Kasumi-1 (cell line): ENCODE measurements around the gene STX18.
"Not testable (repeated sequence)": the region's sequence is repeated elsewhere in the genome, so short reads cannot be mapped to it uniquely, and the experiment has no call there.

Source experiments
- DNase-seq, 2 experiments: peaks; one replicate each; lab custom pipeline; 2025; lab: John Stamatoyannopoulos, UW

STX18 gene

DNA sequence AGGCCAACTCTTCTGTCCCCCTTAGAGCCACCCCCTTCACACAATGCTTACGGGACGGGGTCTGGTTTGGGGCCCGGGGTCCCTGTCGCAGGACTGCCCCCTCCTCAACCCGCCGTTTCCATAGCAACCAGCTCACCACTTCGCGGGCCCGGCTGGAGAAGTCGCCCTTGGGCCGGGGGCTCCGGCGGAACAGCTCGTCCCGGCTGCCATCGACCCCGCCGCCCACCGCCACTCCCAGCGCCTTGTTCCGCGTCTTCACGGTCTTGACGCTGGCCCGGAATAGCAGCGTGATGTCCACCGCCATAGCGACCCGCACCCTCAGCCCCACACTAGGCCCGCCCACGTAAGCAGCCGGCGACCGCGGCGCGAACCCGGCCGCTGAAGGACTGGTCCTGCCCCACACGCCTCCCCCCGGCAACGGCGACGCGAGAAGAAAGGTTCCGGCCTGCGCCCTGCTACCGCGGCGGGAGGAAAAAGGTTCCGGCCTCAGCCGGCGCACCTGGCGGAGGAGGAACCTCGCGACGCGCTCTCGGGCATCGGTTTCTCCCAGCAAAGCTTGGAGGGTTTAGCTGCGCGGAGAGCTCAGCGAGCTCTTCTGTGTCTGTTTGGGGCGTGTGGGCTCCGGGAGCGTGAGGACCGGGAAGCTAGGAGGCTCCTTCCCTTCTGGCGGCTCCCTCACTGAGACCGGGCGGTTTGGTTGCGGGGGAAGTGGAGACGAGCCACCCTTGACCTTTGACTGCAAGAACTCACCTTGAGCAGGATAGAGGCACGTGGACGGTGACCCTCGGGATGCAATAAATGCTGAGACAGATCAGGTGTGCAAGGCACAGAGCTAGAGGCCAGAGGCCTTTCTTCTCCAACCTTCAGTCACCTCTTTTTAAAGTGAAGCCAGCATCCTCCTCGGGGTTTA is at the start of gene STX18:
Gene STX18, minus strand, starts transcription at position 388 of the 910 bp plus-strand sequence. Its CDS starts 84 bp downstream, at position 304.
- DNase-seq, result peak; percentile 71 to 76

DNA sequence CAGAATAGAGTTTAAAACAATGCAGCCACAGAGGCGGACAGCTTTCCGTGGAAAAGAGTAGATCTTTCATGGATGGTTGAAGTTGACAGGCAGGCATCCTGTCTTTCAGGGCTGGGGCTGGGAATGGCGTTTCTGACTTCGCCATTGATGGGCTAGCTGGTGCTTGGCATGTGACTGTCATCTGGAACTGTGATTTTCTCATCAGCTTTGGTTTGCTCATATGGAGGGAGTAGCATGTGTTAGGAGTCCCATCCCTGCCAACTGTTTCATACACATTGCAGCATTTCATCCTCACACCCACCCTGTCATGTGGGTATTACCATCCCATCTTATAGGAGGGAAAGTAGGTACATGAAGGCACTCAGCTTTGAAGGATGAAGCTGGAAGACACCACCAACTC is 49.2 kb upstream of the STX18 start:
- DNase-seq, result no peak

- no peak for DNase-seq
These were observed 48.7 kb upstream of the STX18 start for GRCh38 chr4:4590546-4590945.

DNA sequence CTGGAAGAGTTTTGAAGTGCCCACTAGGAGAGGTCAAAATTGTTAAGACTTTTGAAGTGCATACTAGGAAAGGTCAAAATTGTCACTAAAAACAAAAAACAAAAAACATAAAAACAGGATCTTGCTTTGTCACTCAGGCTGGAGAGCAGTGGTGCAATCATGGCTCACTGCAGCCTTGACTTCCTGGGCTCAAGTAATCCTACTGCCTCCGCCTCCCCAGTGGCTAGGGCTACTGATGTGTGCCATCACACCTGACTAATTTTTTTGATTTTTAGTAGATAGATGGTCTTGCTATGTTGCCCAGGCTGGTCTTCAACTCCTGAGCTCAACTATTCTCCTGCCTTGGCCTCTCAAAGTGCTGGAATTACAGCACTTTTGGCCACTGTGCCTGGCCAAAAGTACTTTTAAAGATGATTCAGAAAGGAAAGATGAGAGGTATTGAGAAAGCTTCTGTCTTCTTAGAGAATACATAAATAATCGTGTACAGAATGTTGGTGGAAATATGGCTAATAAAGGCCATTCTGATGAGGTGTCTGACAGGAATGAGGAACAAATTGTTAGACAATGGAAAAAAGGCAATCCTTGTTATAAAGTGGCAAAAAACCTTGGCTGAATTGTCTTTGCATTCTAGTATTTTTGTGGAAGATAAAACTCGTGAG is 43.3 kb upstream of the STX18 start:
- no peak for DNase-seq

DNA sequence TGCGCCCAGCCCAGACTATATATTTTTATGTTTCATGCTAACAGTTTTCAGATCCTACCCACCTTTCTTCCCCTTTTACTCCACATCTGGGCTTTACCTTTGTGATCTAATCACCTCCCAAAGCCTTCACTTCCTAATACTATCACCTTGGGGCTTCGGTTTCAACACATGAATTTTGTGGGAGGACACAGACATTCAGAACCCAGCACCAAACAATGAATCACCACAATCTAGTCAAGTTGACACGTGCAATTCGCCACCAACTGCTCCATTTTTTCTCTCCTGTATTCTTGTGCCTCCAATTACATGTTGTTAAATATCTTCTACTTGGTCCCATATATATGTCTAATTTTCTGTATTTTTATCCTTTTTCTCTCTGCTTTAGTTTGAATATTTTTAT is 41.8 kb upstream of the STX18 start:
- DNase-seq, result no peak

DNA sequence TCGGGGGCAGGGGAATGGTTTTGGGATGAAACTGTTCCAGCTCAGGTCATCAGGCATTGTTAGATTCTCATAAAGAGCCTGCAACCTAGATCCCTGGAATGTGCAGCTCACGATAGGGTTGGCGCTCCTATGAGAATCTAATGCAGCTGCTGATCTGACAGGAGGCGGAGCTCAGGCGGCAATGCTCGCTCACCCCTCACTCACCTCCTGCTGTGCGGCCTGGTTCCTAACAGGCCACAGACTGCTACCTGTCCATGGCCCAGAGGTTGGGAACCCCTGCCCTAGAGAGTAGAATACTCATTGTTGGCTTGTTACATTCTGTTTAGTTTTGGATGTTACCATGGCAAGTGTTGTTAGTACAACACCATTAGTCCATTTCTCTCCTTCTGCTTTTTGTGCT is 40.8 kb upstream of the STX18 start:
- no peak for DNase-seq

- DNase-seq, result no peak
These were observed 38.6 kb upstream of the STX18 start for GRCh38 chr4:4580494-4580893.

DNA sequence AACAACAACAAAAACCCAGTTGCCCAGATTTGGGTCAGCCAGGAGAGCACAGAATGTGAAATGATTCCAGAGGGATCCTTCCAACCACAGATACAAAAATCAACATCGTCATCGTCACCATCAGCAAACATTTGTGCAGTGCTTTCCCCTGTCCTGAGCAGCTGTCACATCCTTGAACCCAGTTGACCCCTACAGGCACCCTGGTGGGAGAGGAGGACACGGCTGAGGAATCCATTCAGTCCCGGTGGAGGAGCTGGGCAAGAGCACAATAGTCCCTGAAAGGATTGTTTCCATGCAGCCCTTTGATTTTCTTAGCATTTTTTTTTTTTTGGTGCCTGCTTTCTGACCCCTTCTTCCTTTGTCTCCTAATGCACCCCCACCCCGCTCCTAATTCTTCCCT is 37.1 kb upstream of the STX18 start:
- no peak for DNase-seq

DNA sequence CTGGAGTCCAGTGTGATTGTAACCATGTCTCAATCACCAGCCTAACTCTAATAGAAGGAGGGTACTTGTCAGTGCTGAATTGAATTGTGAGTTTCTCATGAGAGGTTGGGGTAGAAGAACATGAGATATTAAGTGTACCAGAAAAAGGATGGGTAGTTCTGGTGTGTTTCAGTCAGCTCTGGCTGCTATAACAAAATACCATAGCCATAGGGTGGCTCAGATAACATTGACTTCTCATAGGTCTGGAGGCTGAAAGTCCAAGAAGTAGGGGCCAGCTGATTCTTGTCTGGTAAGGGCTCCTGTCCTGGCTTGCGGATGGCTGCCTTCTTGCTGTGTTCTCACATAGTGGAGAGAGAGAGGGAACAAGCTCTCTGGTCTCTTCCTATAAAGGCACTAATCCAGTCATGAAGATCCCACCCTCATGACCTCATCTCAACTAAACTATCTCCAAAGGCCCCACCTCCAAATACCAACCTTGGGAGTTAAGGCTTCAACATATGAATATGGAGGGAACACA is 35.6 kb upstream of the STX18 start:
- no peak for DNase-seq

GRCh38 chr4:4575284-4576211 is 33.7 kb upstream of the STX18 start:
- DNase-seq, result peak; percentile 54 to 58

GRCh38 chr4:4574792-4575191 is 32.9 kb upstream of the STX18 start:
- no peak for DNase-seq

DNA sequence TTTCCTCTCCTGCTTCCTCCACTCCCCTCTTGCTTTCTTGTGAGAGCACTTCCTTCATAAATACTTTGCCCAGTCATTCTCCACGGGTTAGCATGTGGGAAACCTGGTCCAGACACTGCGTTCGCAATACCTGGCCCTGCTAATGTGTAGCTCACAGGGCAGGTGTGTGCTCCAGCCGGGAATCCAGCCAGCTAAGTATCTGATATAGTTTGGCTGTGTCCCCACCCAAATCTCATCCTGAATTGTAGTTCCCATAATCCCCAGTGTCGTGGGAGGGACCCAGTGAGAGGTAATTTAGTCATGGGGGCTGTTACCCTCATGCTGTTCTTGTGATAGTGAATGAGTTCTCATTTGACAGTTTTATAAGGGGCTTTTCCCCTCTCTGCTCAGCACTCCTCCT is 32.2 kb upstream of the STX18 start:
- DNase-seq, result no peak

- no peak for DNase-seq
These were observed 31.0 kb upstream of the STX18 start for GRCh38 chr4:4572821-4573220.

DNA sequence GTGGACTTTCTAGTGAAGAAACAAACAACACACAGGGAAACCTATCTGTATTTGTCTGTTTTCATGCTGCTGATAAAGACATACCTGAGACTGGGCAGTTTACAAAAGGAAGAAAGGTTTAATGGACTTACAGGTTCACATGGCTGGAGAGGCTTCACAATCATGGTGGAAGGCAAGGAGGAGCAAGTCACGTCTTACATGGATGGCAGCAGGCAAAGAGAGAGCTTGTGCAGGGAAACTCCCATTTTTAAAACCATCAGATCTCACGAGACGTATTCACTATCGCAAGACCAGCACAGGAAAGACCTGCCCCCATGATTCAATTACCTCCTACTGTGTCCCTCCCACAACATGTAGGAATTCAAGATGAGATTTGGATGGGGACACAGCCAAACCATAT is 28.0 kb upstream of the STX18 start:
- not testable (repeated sequence) for DNase-seq

GRCh38 chr4:4568806-4569427 is 27.1 kb upstream of the STX18 start:
- DNase-seq, result no peak

DNA sequence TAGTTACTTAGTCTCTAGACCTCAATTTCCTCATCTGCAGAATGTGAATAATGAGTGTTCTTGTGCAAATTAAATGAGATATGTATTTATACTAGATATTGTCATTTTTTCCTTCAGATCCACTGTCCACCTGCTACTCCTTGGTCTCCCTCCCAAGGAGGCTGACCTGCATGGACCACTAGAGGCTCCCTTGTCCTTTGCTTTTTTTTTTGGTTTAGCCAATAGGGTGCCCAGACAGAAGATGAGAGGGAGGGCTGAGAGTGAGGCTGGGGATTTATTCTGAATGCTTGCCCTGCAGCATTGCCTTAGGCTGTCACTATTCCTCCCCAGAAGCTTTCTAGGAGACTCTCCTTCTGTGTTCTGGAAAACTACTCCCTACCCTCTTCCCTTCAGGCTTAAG is 24.5 kb upstream of the STX18 start:
- not testable (repeated sequence) for DNase-seq

DNA sequence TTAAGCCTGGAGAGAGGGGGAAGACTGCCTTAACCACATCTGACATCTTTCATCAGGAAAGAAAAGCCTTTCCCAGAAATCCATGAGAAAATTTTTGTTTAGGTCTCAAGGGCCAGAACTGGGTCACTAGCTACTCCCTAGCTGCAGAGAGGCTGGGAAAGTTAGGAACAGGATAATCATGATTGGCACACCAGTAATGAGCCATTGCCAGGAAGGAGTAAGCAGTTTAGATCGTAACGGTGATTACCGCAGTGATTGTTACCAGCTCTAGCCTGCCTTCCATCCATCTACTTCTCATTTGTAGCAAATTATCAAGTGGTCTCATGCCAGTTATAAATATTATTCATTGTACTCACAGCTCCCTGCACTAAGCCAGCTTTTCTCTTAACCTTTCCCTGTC is 22.7 kb upstream of the STX18 start:
- DNase-seq, result no peak

DNA sequence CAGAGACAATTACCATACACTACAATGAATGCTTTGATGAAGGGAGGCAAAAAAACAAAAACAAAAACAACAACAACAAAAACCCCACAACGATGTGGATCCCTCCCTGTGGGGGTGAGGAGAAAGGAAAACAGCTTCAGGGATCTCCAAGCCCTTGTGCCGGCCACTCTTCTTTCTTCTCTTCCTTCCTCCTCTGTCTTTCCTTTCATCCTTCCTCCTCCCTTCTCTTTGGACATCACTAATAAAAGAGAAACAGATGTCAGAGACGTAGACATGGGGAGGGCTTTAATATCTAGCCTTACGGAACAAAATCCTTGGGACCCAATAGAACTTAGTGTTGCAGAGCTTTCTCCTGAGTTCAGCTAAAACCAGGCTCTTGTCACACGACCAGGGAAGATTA is 18.8 kb upstream of the STX18 start:
- no peak for DNase-seq

DNA sequence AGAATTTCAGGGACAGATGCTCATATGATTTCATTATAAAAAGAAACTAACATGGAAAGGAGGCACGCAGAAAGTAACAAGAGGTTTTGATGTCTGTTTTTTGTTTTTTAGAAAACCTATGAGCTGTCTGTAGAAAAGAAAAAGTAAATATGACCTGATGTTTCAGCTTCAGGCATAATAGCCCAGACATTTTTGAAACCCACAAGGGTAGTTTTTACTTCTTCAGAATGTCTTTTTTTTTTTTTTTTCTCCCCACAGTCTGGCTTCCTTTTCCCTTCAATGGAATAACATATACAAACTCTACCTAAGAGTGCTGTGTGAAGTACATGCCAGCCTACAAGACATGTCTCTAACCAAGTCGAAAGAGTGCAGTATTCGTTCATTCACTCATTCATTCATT is 18.3 kb upstream of the STX18 start:
- DNase-seq, result no peak

- no peak for DNase-seq
These were observed 17.7 kb upstream of the STX18 start for GRCh38 chr4:4559596-4559995.

DNA sequence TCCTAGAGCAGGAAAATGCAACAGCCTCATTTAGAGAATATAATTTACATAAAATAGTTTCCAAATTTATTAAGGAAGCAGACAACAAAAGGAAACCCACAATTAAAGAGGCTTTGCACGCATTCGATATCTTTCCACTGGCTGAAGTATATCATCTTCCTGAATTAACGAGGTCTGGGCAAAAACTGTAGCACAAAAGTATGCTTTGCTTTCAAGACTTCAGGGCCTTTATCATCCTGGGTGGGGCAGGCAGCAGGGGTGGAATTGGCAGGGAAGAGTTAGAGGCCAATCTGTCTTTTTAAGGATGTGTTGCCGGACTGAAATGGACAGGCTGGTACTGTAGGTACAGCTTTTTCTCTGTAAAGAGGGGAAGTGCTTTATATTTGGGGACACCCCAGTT is 17.0 kb upstream of the STX18 start:
- DNase-seq, result no peak

DNA sequence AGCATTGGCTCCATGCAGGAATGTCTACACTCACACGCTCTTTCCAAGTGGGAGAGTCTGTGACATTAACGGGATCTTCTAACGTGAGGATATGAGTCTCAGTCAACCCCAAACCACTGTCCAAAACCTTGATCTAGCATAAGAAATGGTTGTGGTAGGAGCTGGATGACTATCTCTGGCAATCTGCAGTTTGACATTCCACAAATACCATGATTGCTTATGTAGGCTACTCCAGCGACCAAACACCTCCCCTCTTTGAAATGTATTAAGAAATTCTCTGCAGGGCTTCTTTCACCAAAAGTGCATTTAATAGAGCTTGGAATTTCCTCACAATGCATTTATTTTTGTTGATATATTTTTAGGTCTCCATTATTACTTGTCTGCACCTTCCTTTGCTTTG is 14.1 kb upstream of the STX18 start:
- DNase-seq, result no peak
